OCI-LY1 (cell line): Measurements from ENCODE around the gene CD300C.

Experiments
- H2AFZ ChIP-seq: fragments of 200-600 bp; sonication (generic), shearing (Covaris generic); 2 replicates; pipeline ENCODE4 v1.6.0; 2014; ENCODE audit warnings: antibody characterized with exemption, mild to moderate bottlenecking, low read length
- H3F3A ChIP-seq: fragments of 200-600 bp; sonication (generic), shearing (Covaris generic); 2 replicates; pipeline ENCODE4 v1.6.0; 2014; ENCODE audit warnings: mild to moderate bottlenecking, antibody characterized with exemption, low read length, moderate library complexity; ENCODE audit not compliant: insufficient read depth
- H3K27ac ChIP-seq: fragments of 200-600 bp; sonication (generic); 2 replicates; pipeline ENCODE4 v1.5.1; 2014; ENCODE audit warnings: low read length, mixed run types, mild to moderate bottlenecking, low read depth; ENCODE audit not compliant: poor library complexity, severe bottlenecking
- H3K27me3 ChIP-seq: fragments of 200-600 bp; sonication (generic); 2 replicates; pipeline ENCODE4 v1.6.0; 2014; ENCODE audit warnings: antibody characterized with exemption, mild to moderate bottlenecking, low read length, moderate library complexity; ENCODE audit not compliant: insufficient read depth
- H3K36me3 ChIP-seq: fragments of 200-600 bp; sonication (generic); 2 replicates; pipeline ENCODE4 v1.6.1; 2014; ENCODE audit warnings: mild to moderate bottlenecking, antibody characterized with exemption, low read length, moderate library complexity, mixed read lengths; ENCODE audit not compliant: insufficient read depth
- H3K4me1 ChIP-seq: fragments of 200-600 bp; sonication (generic); 2 replicates; pipeline ENCODE4 v1.5.1; 2014; ENCODE audit warnings: mild to moderate bottlenecking, low read length, moderate library complexity; ENCODE audit not compliant: insufficient read depth, severe bottlenecking
- H3K4me2 ChIP-seq: fragments of 200-600 bp; sonication (generic), shearing (Covaris generic); 2 replicates; pipeline ENCODE4 v1.6.1; 2014; ENCODE audit warnings: low read length
- H3K4me3 ChIP-seq: fragments of 200-600 bp; sonication (generic); 2 replicates; pipeline ENCODE4 v1.5.1; 2014; ENCODE audit warnings: low read length, low read depth, mild to moderate bottlenecking, mixed read lengths; ENCODE audit not compliant: poor library complexity, severe bottlenecking
- H3K79me2 ChIP-seq: fragments of 200-600 bp; shearing (Covaris generic); 2 replicates; pipeline ENCODE4 v1.6.1; 2016; ENCODE audit warnings: mixed run types, low read length, mixed read lengths; ENCODE audit not compliant: insufficient read depth
- H3K9ac ChIP-seq: fragments of 200-600 bp; sonication (generic), shearing (Covaris generic); 2 replicates; pipeline ENCODE4 v1.6.1; 2014; ENCODE audit warnings: mild to moderate bottlenecking, low read length, mixed read lengths
- H3K9me2 ChIP-seq: fragments of 200-600 bp; sonication (generic), shearing (Covaris generic); 2 replicates; pipeline ENCODE4 v1.6.1; 2014; ENCODE audit warnings: low read depth, mild to moderate bottlenecking, low read length, mixed read lengths
- H3K9me3 ChIP-seq: fragments of 200-600 bp; shearing (Covaris generic); 2 replicates; pipeline ENCODE4 v1.6.1; 2014; ENCODE audit warnings: low read length, mixed read lengths
- H4K20me1 ChIP-seq: fragments of 200-600 bp; sonication (generic), shearing (Covaris generic); 2 replicates; pipeline ENCODE4 v1.6.0; 2016; ENCODE audit warnings: mild to moderate bottlenecking, low read length; ENCODE audit not compliant: insufficient read depth
- CTCF ChIP-seq: fragments of 200-600 bp; sonication (generic), shearing (Covaris generic); IDR thresholded peaks from 2 replicates; pipeline ENCODE4 v1.5.1; 2017; ENCODE audit warnings: mild to moderate bottlenecking, antibody characterized with exemption, low read length, moderate library complexity, mixed read lengths
- EZH2 ChIP-seq: fragments of 200-600 bp; sonication (generic), shearing (Covaris generic); IDR thresholded peaks from 2 replicates; pipeline ENCODE4 v1.8.0; 2017; ENCODE audit warnings: borderline replicate concordance, mixed run types, mild to moderate bottlenecking, antibody characterized with exemption, low read length, moderate library complexity, mixed read lengths

The CD300C gene

GRCh38 chr17:74549343-74549742, 3.4 kb upstream of the CD300C start:
- Histone ChIP-seq H3K79me2 (no peaks in the 10 kb centered on the region), H4K20me1 (no peaks in the 10 kb centered on the region), H3K4me3 (no peak overlapping the region), H3K9me2 (no peaks in the 10 kb centered on the region), H3K4me2 (no peak overlapping the region), H3K36me3 (no peaks in the 10 kb centered on the region), H3K27ac (no peak overlapping the region), H3K9me3 (no peaks in the 10 kb centered on the region), H3K9ac (no peak overlapping the region), H2AFZ (no peak overlapping the region), H3F3A (no peaks in the 10 kb centered on the region), H3K4me1 (no peaks in the 10 kb centered on the region), H3K27me3 (0 out of 2 replicates have a peak, but pooled peaks cover 7% of the 10 kb centered on the region)
- no peak for TF ChIP-seq CTCF
- no peak for TF ChIP-seq EZH2

- no peaks in the 10 kb centered on the region for H3K79me2 ChIP-seq
- H2AFZ ChIP-seq, result no peak overlapping the region
- no peaks in the 10 kb centered on the region for H3K9me2 ChIP-seq
- H3K27ac ChIP-seq, result no peak overlapping the region
- no peak overlapping the region for H3K4me2 ChIP-seq
- no peak overlapping the region for H3K4me3 ChIP-seq
- no peaks in the 10 kb centered on the region for H3K36me3 ChIP-seq
- TF ChIP-seq EZH2 (no peak), CTCF (no peak)
- H3K9ac ChIP-seq, result no peak overlapping the region
- H4K20me1 ChIP-seq, result no peaks in the 10 kb centered on the region
- no peaks in the 10 kb centered on the region for H3K4me1 ChIP-seq
- H3K27me3 ChIP-seq, result 0 out of 2 replicates have a peak, but pooled peaks cover 7% of the 10 kb centered on the region
- no peaks in the 10 kb centered on the region for H3K9me3 ChIP-seq
- H3F3A ChIP-seq, result no peaks in the 10 kb centered on the region
Measured at GRCh38 chr17:74547736-74548135, 1.8 kb upstream of the CD300C start.

GRCh38 chr17:74547264-74547663, 1.3 kb upstream of the CD300C start:
- no peak overlapping the region for H3K9ac ChIP-seq
- no peaks in the 10 kb centered on the region for H3K36me3 ChIP-seq
- TF ChIP-seq CTCF (no peak), EZH2 (no peak)
- no peak overlapping the region for H3K4me2 ChIP-seq
- H3K4me1 ChIP-seq, result no peaks in the 10 kb centered on the region
- H3F3A ChIP-seq, result no peaks in the 10 kb centered on the region
- 0 out of 2 replicates have a peak, but pooled peaks cover 7% of the 10 kb centered on the region for H3K27me3 ChIP-seq
- H3K9me3 ChIP-seq, result no peaks in the 10 kb centered on the region
- H3K9me2 ChIP-seq, result no peaks in the 10 kb centered on the region
- no peak overlapping the region for H2AFZ ChIP-seq
- no peak overlapping the region for H3K27ac ChIP-seq
- H3K4me3 ChIP-seq, result no peak overlapping the region
- H3K79me2 ChIP-seq, result no peaks in the 10 kb centered on the region
- no peaks in the 10 kb centered on the region for H4K20me1 ChIP-seq
